Right renal pelvis (tissue), 4 donors: Measurements from ENCODE around the gene ANO9. TPM values are rescaled to one million over a fixed set of nuclear protein-coding genes. Genes with fewer than 3 reads are reported as not detected.
"Not testable (repeated sequence)": the region's sequence is repeated elsewhere in the genome, so short reads cannot be mapped to it uniquely, and the experiment has no call there.

ENCODE experiments used
- DNase-seq, 4 donors: peaks; one replicate each; pipeline ENCODE4 v3.0.0-alpha.2; 2013; ENCODE audit warnings: low read depth in 4 of 4, low spot score in 3 of 4, missing footprints in 1 of 4
- polyA plus RNA-seq, 4 donors: library from polyadenylated mRNA; unstranded; fragments of 120-200 nt; gene quantifications; one replicate each; pipeline ENCODE4 v1.2.1, GENCODE V29; 2013; ENCODE audit not compliant: insufficient read length in 4 of 4

The ANO9 gene
- polyA plus RNA-seq, 4 donors, result 7.8 to 12.7 (median 9.6) TPM

GRCh38 chr11:405323-405953 lies 36.4 kb downstream of the ANO9 start:
- no peak for DNase-seq

- DNase-seq, result no peak
Observed at GRCh38 chr11:404551-405264, 37.1 kb downstream of the ANO9 start.

- DNase-seq, result no peak
Observed at GRCh38 chr11:403761-404431, 37.9 kb downstream of the ANO9 start.

- DNase-seq, result no peak
Observed at GRCh38 chr11:403021-403760, 38.6 kb downstream of the ANO9 start.

GRCh38 chr11:401196-401595 lies 40.6 kb downstream of the ANO9 start:
- DNase-seq, result not testable (repeated sequence)

GRCh38 chr11:400241-400689 lies 41.5 kb downstream of the ANO9 start:
- no peak for DNase-seq

GRCh38 chr11:399731-400211 lies 42.0 kb downstream of the ANO9 start:
- DNase-seq, result no peak

GRCh38 chr11:398826-399225 lies 43.0 kb downstream of the ANO9 start:
- no peak for DNase-seq

- DNase-seq, result no peak
Observed at GRCh38 chr11:396948-397548, 44.8 kb downstream of the ANO9 start.

GRCh38 chr11:396511-396947 lies 45.3 kb downstream of the ANO9 start:
- no peak for DNase-seq

- no peak for DNase-seq
Observed at GRCh38 chr11:395866-396265, 45.9 kb downstream of the ANO9 start.

- no peak for DNase-seq
Observed at GRCh38 chr11:394858-395655, 46.8 kb downstream of the ANO9 start.

- DNase-seq, result no peak
Observed at GRCh38 chr11:394034-394857, 47.6 kb downstream of the ANO9 start, which contains the start of gene PKP3. PKP3 (plus strand) TSS chr11:394209; CDS start chr11:394293, 84 bp downstream.

- no peak for DNase-seq
Observed at GRCh38 chr11:393219-394033, 48.4 kb downstream of the ANO9 start.

- DNase-seq, result no peak
Observed at GRCh38 chr11:392102-392777, 49.6 kb downstream of the ANO9 start.

- DNase-seq, result no peak
Observed at GRCh38 chr11:391117-392017, 50.4 kb downstream of the ANO9 start.
